Stimulated activated effector memory CD8-positive, alpha-beta T cell treated with anti-CD3 and anti-CD28 coated beads, Interleukin-12 subunit alpha, Interleukin-12 subunit beta, amount 100 ng/mL, for 72 hours (primary cell): ENCODE measurements around the gene MYOT.

ENCODE experiments used
- ATAC-seq: fragments of 150-1000 bp; cut with Tn5 transposase; 2 replicates; pipeline ENCODE4 v1.10.0; 2021
- DNase-seq, 2 donors: peaks; one replicate each; pipeline ENCODE4 v3.0.0; 2021 to 2022; ENCODE audit warnings: low spot score in 2 of 2
- H3K27ac Mint-ChIP-seq: one replicate; pipeline ENCODE4 v1.8.0; 2022; ENCODE audit warnings: mild to moderate bottlenecking, mixed read lengths
- H3K36me3 Mint-ChIP-seq: one replicate; pipeline ENCODE4 v1.8.0; 2022; ENCODE audit warnings: mild to moderate bottlenecking, mixed read lengths
- H3K4me1 Mint-ChIP-seq: one replicate; pipeline ENCODE4 v1.8.0; 2022; ENCODE audit warnings: mixed read lengths
- H3K4me3 Mint-ChIP-seq: one replicate; pipeline ENCODE4 v1.8.0; 2022; ENCODE audit warnings: mild to moderate bottlenecking, mixed read lengths
- H3K9me3 Mint-ChIP-seq: one replicate; pipeline ENCODE4 v1.8.0; 2022; ENCODE audit warnings: mixed read lengths

MYOT gene

DNA sequence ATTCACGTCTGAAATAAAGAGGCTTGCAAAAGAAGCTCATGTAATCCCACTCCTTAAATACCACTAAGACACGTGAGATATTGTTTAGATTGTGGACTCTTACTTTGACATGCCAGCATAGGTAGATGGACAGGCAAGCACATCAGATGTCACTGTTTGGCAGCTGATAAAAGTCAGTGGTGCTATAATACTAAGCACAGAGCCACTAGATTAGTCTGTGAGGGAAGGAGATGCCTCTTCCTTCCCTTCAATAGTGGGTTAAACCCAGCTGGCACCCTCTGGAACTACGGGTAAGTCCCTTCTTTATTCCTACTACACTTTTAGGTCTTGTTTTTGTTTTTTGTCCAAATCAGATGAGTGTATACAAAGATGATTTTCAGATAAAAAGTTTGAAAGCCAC lies at the start of gene MYOT:
MYOT (plus strand) TSS at position 197 of the 400 bp plus-strand sequence. CDS start 2,792 bp downstream, outside the sequence.
- Mint-ChIP-seq H3K36me3 (no peaks in the 10 kb centered on the region), H3K9me3 (no peaks in the 10 kb centered on the region), H3K27ac (no peak within 1 kb of the TSS), H3K4me3 (no peak within 1 kb of the TSS), H3K4me1 (no peaks in the 10 kb centered on the region)
- ATAC-seq (no peak), DNase-seq (no peak)

GRCh38 chr5:137819766-137820165 lies 47.9 kb upstream of the MYOT start:
- H3K27ac Mint-ChIP-seq = no peak overlapping the region
- no peak overlapping the region for H3K4me3 Mint-ChIP-seq
- ATAC-seq = no peak
- DNase-seq = no peak
- no peaks in the 10 kb centered on the region for H3K4me1 Mint-ChIP-seq
- no peaks in the 10 kb centered on the region for H3K9me3 Mint-ChIP-seq
- no peaks in the 10 kb centered on the region for H3K36me3 Mint-ChIP-seq

DNA sequence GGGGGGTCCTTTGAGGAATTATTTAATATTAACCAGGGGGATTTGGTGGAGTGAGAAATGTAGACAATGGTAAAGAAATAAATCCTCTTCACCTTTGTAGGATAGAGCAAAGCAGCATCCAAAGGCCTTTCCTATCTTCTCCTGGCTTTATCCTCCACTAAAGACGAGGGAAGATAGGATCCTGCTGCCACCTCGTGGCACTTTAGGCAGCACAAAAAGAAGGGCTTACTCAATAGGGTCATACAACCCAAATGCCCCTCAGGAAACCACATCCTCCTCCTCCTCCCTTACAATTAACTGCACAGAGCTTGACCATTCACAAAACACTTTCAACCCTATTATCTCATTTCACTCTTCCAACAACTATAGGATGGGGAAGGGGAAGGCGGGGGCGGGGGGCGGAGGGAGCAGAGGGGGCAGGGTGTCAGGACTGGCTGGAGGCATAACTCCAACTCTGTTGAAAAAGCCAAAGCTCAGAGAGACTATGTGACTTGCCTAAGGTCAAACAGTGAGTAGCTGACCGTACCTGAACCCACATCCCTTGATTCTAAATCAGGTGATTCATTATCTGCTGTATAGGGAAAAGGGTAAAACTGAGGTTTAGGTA lies 45.4 kb upstream of the MYOT start:
- ATAC-seq (no peak), DNase-seq (no peak)
- H3K36me3 Mint-ChIP-seq = no peaks in the 10 kb centered on the region
- H3K9me3 Mint-ChIP-seq = peaks cover 5% of the 10 kb centered on the region
- H3K4me3 Mint-ChIP-seq = no peak overlapping the region
- no peaks in the 10 kb centered on the region for H3K4me1 Mint-ChIP-seq
- no peak overlapping the region for H3K27ac Mint-ChIP-seq

GRCh38 chr5:137822984-137823383 lies 44.7 kb upstream of the MYOT start:
- Mint-ChIP-seq H3K36me3 (no peaks in the 10 kb centered on the region), H3K9me3 (peaks cover 5% of the 10 kb centered on the region), H3K4me1 (no peaks in the 10 kb centered on the region), H3K4me3 (no peak overlapping the region), H3K27ac (no peak overlapping the region)
- DNase-seq (no peak), ATAC-seq (no peak)

DNA sequence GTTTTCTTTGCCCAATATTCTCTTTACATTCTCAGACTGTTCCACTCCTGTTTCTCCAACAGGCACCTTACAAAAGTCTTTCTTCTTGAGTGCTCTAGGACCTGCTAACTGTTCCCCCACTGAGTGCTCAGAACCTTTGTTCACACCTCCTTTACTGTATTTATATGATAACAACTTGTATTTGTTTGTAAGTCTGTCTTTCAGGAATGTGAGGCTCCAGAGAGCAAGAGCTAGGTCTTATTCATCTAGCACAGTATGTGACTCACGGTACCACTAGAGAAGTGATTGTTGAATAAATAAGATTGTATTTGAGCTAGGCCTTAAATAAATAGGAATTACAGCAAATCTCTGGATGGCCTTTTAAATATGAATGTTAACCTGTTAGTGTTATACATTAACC lies 42.5 kb upstream of the MYOT start:
- ATAC-seq (no peak), DNase-seq (no peak)
- no peak overlapping the region for H3K4me3 Mint-ChIP-seq
- H3K27ac Mint-ChIP-seq = no peak overlapping the region
- H3K4me1 Mint-ChIP-seq = no peaks in the 10 kb centered on the region
- no peaks in the 10 kb centered on the region for H3K36me3 Mint-ChIP-seq
- peaks cover 5% of the 10 kb centered on the region for H3K9me3 Mint-ChIP-seq

DNA sequence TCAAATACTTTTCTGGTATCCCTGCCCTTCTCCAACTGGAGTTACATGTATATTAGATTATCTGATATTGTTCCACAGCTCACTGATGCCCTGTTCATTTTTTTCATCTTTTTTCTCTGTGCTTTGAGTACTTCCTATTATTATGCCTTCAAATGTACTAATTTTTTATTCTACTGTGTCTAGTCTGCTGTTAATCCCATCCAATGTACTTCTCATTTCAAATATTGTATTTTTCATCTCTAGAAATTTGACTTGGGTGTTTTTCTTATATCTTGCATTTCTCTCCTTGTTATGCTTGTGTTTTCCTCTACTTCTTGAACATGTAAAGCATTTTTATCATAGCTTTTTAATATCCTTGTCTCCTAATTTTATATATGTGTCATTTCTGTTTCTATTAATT lies 41.6 kb upstream of the MYOT start:
- Mint-ChIP-seq H3K36me3 (no peaks in the 10 kb centered on the region), H3K4me1 (no peaks in the 10 kb centered on the region), H3K4me3 (no peak overlapping the region), H3K27ac (no peak overlapping the region), H3K9me3 (peaks cover 5% of the 10 kb centered on the region)
- DNase-seq = no peak
- no peak for ATAC-seq

DNA sequence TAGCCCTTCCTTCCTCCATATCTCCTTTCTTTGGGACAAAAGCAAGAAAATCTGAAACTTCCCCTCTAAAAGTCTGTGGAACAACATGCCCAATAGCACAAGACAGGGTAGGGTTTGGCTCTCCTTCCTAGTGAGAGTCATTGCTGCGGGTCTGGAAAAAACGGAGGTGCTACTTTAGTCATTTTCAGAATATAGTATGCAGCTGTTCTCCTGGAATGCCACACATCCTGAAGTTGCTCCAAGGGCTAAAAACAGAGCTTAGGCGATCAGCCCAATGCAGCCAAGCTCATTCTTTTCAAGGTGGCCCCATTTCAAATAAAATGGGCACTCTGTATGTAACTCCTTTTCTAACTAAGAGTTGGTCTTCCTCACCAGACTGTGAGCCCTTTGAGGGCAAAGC lies 39.5 kb upstream of the MYOT start:
- no peaks in the 10 kb centered on the region for H3K36me3 Mint-ChIP-seq
- H3K4me3 Mint-ChIP-seq = no peak overlapping the region
- DNase-seq (no peak), ATAC-seq (no peak)
- H3K4me1 Mint-ChIP-seq = no peaks in the 10 kb centered on the region
- H3K9me3 Mint-ChIP-seq = peaks cover 5% of the 10 kb centered on the region
- H3K27ac Mint-ChIP-seq = no peak overlapping the region

DNA sequence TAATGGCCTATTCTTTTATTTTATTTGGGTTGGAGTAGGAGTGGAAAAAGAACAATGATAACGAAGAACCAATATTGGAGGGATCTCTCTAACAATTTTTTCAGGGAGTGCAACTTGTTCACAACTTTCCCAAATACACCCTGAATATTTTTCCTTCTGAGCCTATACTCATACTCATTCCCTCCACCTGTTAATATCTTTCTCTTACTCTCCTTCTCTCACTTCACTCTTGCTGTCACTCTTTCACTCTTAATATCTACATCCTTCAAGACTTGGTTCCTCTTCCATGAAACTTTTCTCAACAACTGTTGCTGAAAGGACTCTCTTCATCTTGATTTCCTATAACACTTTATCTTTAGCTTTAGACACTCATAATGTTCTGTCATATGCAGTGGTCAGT lies 39.0 kb upstream of the MYOT start:
- H3K9me3 Mint-ChIP-seq = peaks cover 5% of the 10 kb centered on the region
- no peak overlapping the region for H3K27ac Mint-ChIP-seq
- DNase-seq = no peak
- ATAC-seq = no peak
- H3K4me1 Mint-ChIP-seq = no peaks in the 10 kb centered on the region
- H3K4me3 Mint-ChIP-seq = no peak overlapping the region
- H3K36me3 Mint-ChIP-seq = no peaks in the 10 kb centered on the region

DNA sequence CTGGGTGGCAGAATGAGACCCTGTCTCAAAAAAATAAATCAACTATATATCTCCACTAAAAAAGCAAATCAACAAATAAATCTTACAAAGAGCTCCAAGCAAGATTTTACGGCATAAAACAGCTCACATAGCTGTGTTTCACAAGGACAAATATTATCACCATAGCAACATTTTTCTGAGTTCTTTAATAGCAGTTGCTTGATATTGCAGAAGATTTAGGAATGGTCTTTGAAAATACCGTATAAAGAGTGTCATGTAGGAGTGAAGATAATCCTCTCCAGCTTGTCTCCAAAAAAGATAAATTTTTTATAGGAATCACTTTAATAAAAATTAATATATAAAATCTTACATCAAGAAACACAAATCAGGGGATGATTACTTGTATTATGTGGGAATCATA lies 36.6 kb upstream of the MYOT start:
- ATAC-seq = no peak
- Mint-ChIP-seq H3K27ac (no peak overlapping the region), H3K4me1 (no peaks in the 10 kb centered on the region)

DNA sequence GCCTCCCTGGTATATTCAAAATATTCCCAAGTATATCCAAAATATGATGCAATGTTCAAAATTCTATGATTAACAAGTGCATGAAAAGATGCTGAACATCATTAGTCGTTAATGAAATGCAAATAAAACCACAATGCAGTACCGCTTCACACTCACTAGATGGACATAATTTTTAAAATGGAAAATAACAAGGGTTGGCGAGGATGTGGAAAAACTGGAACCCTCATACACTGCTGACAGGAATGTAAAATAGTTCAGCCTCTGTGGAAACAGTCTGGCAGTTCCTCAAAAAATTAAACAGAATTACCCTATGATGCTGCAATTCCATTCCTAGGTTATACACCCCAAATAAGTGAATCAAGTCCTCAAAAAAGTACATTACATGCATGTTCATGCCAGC lies 36.1 kb upstream of the MYOT start:
- no peak for ATAC-seq
- no peak overlapping the region for H3K4me3 Mint-ChIP-seq

More for the DNA sequence above, 36.6 kb upstream of the MYOT start:
- H3K36me3 Mint-ChIP-seq = no peaks in the 10 kb centered on the region
- H3K4me3 Mint-ChIP-seq = no peak overlapping the region
- peaks cover 4% of the 10 kb centered on the region for H3K9me3 Mint-ChIP-seq
- no peak for DNase-seq

DNA sequence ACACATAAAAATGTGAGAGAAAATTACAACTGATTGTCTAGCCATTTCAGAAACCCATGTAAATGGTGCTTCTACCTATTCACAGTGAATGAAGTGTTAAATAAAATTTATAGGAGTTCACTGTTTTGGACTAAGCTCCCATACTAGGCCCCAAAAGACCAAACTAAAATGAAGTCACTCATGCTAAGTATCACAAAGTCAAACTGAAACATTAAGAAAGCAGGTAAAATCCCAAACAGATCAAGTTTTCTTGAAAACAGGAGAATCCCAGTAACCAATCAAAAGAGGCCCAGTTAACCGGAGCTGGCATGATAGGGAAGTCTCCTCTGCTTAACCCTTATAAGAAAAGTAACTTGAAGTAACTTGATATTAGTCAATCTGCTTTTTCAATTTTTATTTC lies 35.2 kb upstream of the MYOT start:
- Mint-ChIP-seq H3K9me3 (no peaks in the 10 kb centered on the region), H3K4me3 (no peak overlapping the region), H3K4me1 (no peaks in the 10 kb centered on the region), H3K27ac (no peak overlapping the region), H3K36me3 (no peaks in the 10 kb centered on the region)
- ATAC-seq (no peak), DNase-seq (no peak)

More for the DNA sequence above, 36.1 kb upstream of the MYOT start:
- Mint-ChIP-seq H3K4me1 (no peaks in the 10 kb centered on the region), H3K27ac (no peak overlapping the region), H3K9me3 (no peaks in the 10 kb centered on the region), H3K36me3 (no peaks in the 10 kb centered on the region)
- no peak for DNase-seq

- no peak for ATAC-seq
- Mint-ChIP-seq H3K36me3 (no peaks in the 10 kb centered on the region), H3K27ac (no peak overlapping the region), H3K9me3 (no peaks in the 10 kb centered on the region), H3K4me3 (no peak overlapping the region), H3K4me1 (no peaks in the 10 kb centered on the region)
- DNase-seq = no peak
These were observed 34.2 kb upstream of the MYOT start for GRCh38 chr5:137833463-137833862.

- no peak for DNase-seq
- no peaks in the 10 kb centered on the region for H3K9me3 Mint-ChIP-seq
- H3K27ac Mint-ChIP-seq = no peak overlapping the region
- H3K36me3 Mint-ChIP-seq = no peaks in the 10 kb centered on the region
- no peak overlapping the region for H3K4me3 Mint-ChIP-seq
- ATAC-seq = no peak
- no peaks in the 10 kb centered on the region for H3K4me1 Mint-ChIP-seq
These were observed 33.1 kb upstream of the MYOT start for GRCh38 chr5:137834498-137835049.

DNA sequence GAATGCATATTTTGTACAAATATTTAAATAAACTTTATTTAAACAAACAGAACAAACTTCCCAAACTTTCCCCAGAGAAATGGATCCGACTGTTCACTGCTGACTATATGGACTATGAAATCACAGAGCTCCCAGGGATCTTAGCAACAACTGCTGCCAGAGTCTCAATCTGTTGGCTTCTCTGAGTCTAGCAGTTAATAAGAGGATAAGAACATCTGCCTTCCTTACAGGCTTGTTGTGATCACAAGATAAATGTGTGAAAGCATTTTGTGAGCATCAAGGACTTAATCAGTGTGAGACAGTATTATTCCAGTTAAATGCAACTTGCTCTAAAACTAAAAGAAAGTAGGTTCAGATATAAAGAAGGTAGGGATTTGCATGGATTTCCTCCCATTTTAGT lies 31.4 kb upstream of the MYOT start:
- Mint-ChIP-seq H3K27ac (no peak overlapping the region), H3K4me3 (no peak overlapping the region), H3K9me3 (no peaks in the 10 kb centered on the region), H3K4me1 (no peaks in the 10 kb centered on the region), H3K36me3 (no peaks in the 10 kb centered on the region)
- ATAC-seq (no peak), DNase-seq (no peak)

DNA sequence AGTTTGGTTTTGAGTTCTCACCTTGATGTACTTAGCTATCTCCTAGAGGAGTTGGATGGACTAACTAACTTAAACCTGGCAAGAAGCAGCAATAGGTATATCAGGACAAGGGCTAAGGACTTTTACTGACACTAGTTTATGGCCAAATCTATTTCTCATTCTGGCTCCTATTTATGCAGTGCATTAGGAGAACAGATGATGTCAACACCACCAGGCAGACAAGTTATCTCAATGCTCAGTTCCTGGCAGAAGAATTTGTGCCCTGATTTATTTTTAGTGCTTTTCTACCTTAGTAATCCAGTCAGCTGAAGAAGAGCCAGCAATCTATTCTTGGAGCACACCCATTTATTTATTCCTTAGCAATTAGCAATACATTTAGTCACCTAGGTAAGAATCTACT lies 30.7 kb upstream of the MYOT start:
- H3K27ac Mint-ChIP-seq = no peak overlapping the region
- no peaks in the 10 kb centered on the region for H3K4me1 Mint-ChIP-seq
- H3K9me3 Mint-ChIP-seq = no peaks in the 10 kb centered on the region
- no peaks in the 10 kb centered on the region for H3K36me3 Mint-ChIP-seq
- DNase-seq (no peak), ATAC-seq (no peak)
- no peak overlapping the region for H3K4me3 Mint-ChIP-seq

DNA sequence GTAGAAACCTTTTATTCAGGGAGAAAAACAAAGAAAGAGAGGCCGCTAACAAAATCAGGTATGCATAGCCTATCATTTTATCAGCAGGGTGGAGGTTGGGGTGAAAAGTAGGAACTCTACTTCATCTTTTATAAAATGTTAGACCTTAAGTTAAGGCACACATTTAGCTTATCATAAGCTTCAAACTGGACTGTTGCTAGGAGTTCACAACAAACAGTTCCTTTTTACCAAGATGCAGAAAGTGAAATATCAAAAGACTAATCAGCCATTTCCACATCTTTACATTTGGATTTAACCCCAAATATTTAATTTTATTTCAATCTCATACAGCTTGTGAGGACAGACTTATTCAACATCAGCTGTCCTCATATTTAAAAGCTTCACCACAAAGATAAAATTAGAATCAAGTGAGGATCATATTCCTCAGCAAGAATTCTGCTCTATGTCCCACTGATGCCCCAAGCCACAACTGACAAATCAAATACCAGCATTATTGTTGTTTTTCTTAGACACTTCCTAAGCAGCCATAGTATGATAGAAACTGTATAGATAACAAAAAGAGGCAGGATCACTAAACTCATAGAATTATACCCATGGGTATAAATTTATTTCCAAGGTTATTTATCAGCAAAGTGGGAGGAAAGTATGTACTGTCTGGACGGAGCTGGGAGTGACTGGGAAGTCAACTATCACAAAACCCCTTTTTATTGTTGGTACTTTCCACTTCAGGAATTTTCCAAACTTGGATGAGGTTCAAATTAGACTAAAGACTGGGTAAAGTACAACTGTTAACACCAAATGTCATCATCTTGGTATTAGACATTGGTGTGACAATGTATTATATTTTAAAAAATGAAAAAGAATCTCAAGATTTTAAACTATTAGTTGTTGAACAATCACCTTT lies 29.9 kb upstream of the MYOT start:
- H3K27ac Mint-ChIP-seq = no peak overlapping the region
- ATAC-seq (no peak), DNase-seq (no peak)
- no peaks in the 10 kb centered on the region for H3K9me3 Mint-ChIP-seq
- H3K4me3 Mint-ChIP-seq = no peak overlapping the region
- no peaks in the 10 kb centered on the region for H3K36me3 Mint-ChIP-seq
- no peaks in the 10 kb centered on the region for H3K4me1 Mint-ChIP-seq
